Uterus (tissue), 2 donors: ENCODE measurements around the gene OCA2.

Source experiments
- CTCF ChIP-seq, 4 experiments: fragments of 200-600 bp in 2 of 4; fragments of 450-650 bp in 2 of 4; sonication (generic) in 2 of 4; IDR thresholded peaks; one replicate each; pipeline ENCODE4 v1.5.1; 2016 to 2019; ENCODE audit warnings: antibody characterized with exemption in 4 of 4, mild to moderate bottlenecking in 2 of 4, moderate library complexity in 1 of 4
- POLR2A ChIP-seq, 2 donors: fragments of 450-650 bp; IDR thresholded peaks; one replicate each; pipeline ENCODE4 v1.6.1; 2016; ENCODE audit warnings: antibody characterized with exemption in 2 of 2, mild to moderate bottlenecking in 1 of 2, moderate library complexity in 1 of 2

- TF ChIP-seq CTCF (IDR thresholded peaks at IDR 0.05) = no peak
- no peak for TF ChIP-seq POLR2A (IDR thresholded peaks at IDR 0.05)
Measured at GRCh38 chr15:28132524-28133275, 33.6 kb upstream of the OCA2 start.
